HG03135 (cell line): ENCODE measurements around the gene SLFNL1.

Experiments used
- ATAC-seq: cut with Tn5 transposase; IDR thresholded peaks from one replicate; pipeline ENCODE4 v1.9.1; 2021; ENCODE audit warnings: mild to moderate bottlenecking, moderate library complexity; ENCODE audit not compliant: unreplicated experiment

Gene SLFNL1

DNA sequence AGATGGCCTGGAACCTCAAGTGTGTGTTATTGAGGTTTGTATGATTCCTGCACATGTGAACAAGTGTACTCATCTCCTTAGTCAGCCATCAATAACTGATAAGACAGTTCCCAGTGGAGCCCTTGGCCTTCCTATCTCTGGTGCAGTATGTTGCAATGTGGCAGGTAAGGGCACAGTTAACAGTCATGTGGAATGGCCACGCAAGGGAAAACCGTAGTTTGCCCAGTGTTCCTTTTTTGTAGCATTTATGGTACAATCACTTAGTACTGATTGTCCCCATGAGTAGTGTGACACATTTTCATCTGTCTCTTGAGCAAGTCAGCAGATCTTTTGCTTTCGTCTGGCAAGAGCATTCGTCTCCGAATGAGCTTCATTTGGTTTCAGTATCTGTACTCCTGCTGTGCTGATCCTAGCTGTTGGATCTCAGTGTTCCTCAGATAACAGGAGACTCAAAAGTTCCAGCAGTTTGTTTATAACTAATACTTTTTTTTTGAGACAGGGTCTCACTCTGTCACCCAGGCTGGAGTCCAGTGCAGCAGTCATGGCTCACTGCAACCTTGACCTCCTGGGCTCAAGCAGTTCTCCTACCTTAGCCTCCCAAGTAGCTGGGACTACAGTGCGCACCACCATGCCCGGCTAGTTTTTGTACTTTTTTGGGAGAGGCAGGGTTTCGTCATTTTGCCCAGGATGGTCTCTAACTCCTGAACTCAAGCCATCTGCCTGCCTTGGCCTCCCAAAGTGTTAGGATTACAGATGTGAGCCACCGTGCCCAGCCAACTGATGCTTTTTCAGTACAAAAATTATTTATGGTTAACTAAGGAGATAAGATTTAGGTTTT, 33.9 kb downstream of the SLFNL1 start:
- no peak for ATAC-seq

GRCh38 chr1:40986956-40987355, 34.6 kb downstream of the SLFNL1 start:
- ATAC-seq = no peak

- ATAC-seq = no peak
These were observed 35.2 kb downstream of the SLFNL1 start for GRCh38 chr1:40986328-40986783.

GRCh38 chr1:40985875-40986274, 35.6 kb downstream of the SLFNL1 start:
- ATAC-seq = no peak

DNA sequence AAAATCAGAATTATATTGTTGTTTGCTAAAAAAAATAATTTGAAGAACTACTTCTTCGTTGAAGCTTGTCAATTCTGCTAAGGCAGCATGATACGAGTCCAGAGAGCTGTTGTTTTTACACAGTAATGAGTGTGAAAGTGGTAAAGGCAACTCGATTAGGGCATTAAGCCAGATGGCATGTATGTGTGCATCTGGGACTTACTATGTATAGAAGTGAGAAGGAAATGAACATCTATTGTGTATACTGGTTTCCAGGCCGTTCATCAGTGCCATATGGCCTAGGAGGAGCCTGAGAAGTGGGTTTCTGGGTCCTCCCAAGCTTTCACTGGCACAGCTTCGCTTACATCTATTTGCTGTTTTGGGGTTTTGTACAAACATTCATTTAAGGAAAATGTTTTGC, 36.4 kb downstream of the SLFNL1 start:
- no peak for ATAC-seq

DNA sequence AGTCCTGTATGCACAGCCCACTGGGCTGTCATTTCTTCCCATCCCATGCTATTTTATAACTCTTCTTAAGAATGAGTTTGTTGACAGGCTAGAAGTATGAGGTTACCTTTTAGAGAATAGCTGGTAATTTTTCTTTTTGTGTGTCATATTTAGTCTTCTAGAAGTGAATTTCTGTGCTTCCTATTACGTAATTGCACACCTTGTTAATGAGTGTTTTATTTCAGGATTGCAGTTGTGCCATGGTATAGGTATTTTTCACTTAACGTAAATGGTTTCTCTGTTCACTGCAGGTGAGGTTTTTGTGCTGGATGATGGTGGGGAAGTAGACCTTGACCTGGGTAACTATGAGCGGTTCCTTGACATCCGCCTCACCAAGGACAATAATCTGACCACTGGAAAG, 37.0 kb downstream of the SLFNL1 start:
- no peak for ATAC-seq

DNA sequence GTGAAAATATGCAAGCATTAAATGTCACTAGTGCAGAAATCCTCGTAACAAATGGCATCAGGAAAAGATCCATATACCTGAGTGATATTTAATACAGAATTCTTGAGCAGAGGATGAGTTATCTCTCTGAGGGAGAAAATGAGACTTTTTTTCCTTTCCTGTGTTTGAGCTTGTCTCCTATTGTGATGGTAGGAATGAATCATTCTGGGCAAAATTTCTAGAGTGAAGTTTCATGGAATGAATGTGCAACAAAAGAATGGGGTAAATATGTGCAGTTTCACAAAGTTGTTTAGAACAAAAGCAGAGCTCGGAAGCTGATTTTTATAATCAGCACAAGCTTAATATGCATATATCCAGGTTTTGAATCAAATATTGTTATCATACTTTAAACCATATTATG, 37.5 kb downstream of the SLFNL1 start:
- no peak for ATAC-seq

DNA sequence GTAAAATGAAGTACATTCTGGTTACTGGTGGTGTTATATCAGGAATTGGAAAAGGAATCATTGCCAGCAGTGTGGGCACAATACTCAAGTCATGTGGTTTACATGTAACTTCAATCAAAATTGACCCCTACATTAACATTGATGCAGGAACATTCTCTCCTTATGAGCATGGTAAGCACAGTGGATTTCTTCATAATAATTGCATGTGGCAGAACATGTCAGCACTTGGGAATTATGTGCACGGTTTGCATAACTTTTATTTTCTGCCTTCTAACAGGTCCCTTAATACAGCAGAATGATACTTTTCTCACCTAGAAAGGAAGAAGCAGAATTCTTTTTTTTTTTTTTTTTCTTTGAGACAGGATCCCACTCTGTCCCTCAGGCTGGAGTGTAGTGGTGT, 38.2 kb downstream of the SLFNL1 start:
- ATAC-seq = no peak

- ATAC-seq = no peak
These were observed 38.8 kb downstream of the SLFNL1 start for GRCh38 chr1:40982721-40983120.

DNA sequence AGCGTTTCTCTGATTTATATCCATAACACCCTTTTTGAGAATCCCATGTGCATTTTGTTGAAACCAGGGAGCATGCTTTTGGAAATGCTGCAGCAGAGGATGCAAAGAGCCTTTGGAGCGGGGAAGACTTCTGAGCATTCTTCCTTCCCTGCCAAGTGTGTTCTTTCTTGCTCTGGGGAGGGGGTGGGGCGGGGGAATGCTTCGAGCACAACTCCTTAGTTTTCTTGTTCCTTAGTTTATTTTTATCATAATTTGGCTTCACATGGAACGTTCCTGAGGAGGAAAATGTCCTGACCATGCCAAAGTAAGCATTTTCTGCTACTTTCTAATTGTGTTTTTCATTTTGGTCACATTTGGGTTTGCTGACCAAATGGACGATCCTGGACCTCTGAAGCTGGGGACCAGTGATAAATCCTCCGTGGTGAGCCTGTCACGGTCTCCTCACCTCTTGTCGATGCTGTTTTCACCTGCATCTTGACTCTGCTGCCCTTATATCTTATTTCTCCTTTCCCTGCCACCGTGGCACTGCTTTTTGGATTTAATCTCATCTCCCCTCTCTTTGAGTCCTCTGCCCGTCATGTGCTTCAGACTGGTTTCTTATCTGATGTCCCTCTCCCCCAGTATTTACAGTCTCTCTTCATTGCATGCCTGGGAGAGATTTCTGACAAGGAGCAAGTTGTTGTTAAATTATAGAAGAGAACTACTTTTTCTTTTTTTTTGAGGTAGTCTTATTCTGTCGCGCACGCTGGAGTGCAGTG, 39.7 kb downstream of the SLFNL1 start:
- ATAC-seq = no peak

GRCh38 chr1:40980453-40981121, 40.9 kb downstream of the SLFNL1 start:
- peak; percentile 7 for ATAC-seq

DNA sequence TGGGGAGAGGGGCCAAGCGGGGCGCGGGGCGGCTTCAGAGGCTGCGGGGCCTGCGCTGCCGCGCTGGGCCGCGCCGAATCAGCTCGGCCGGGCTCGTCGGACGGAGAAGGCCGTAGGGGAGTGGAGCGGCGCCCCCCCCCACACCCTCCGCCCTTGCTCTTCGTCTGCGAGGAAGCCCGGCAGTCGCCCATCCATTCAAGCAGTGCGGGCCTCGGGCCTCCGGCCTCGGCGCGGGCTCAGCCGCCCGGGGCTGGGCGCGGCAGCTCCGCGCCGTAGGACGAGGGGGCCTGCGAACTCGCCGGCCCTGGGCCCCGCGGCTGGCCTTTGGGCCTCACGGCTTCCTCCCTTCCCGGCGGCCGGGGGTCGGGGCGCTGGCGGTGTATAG, 41.5 kb downstream of the SLFNL1 start:
- peak; percentile 8 for ATAC-seq

DNA sequence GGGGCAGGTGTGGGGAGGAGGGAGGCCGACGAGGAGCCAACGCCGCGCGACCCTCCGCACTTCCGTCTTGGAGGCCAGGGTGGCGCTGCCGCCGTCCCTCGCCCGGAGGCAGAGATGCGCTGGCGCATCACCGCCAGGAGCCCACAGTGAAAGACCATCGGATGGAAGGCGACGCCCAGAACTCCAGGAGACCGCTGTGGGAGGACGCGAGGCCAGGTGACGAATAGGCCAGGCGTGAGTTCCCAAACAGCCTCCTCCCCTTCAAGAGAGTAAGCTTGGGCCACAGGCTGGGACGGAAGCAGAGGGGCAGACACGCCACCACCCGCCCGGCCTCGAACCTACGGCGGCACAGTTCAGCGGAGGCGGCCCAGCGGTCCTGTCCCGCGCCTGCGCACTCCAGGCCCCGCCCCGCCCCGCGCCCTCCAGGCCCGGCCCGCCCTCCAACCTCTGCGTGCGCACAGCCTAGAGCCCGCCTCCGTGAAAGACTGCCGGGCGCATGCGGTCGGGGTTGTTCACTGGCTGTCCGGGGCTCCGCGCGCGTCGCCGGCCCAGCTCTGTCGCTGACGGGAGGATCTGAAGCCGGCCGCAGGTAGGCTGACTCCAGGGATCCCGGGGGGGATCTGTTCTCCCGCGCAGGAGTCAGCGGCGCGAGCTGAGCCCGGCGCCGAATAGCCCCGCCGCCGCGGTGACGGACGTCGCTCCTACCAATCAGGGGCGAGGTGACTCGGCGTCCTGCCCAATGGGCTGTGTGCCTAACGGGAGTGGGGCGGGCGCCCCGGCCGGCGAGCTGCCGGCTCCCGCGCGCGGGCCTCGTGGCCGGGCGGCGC, 42.1 kb downstream of the SLFNL1 start, which contains the start of gene CTPS1:
CTPS1 (plus strand) TSS at position 456 of the 827 bp plus-strand sequence. CDS start 3,595 bp downstream, outside the sequence.
- peak; percentile 85 for ATAC-seq

DNA sequence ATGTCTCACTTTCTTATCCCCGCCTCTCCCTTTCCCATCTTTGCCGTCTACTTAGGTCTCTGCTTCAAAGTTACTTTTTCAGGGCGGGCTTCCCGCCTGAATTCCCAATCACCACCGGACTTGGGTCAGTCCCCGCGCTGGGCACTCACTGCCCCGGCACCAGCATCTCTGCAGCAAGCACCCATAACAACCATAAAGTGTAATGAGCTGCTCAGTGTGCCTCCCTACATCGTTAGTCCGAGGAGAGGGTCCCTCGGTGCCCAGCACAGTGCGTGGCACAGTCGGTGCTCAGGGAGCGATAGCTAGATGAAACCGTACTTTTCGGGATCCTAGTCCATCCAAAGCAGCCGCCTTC, 42.7 kb downstream of the SLFNL1 start:
- no peak for ATAC-seq

DNA sequence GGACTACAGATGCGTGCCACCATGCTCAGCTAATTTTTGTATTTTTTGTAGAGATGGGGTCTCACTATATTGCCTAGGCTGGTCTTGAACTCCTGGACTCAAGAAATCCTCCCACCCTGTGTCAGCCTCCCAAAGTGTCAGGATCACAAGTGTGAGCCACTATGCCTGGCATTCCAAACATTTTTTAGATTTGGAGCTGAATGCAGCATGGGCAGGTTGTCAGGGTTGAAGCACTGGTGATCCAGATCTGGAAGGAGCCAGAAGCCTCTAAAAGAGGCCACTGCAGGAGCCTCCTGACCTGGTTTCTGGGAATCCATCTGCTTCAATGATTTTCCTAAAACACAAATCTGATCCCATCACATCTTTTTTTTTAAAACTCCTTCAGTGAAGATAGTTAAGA, 43.8 kb downstream of the SLFNL1 start:
- ATAC-seq = no peak

DNA sequence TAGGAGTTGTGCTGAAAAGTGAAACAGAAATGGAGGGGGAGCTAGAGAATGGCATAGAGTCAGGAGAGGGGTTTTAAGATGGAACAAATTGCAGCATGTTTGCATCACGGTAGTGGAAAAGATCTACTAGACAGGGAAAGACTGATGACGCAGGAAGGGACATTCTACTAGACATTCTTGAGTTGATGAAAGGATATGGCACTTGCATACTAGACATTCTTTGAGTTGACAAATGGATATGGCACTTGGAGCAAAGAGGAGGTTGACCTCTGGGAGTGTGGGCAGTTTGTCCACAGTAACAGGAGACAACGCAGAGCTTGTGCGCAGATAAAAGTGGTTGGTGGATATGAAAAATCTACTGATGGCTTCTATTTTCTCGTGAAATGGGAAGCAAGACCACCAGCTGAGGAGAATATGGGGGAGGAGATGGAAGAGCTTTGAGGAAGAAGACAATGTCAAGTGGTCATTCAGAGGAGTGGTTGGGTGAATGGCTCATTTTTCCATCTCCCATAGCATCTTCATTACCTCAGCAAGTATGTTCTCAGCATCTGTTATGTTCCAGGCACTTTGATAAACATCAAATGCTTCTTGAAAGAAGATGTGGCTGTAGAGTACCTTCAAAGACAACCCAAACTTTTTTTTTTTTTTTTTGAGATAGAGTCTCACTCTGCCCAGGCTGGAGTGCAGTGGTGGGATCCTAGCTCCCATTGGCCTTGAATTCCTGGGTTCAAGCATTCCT, 44.4 kb downstream of the SLFNL1 start:
- no peak for ATAC-seq

DNA sequence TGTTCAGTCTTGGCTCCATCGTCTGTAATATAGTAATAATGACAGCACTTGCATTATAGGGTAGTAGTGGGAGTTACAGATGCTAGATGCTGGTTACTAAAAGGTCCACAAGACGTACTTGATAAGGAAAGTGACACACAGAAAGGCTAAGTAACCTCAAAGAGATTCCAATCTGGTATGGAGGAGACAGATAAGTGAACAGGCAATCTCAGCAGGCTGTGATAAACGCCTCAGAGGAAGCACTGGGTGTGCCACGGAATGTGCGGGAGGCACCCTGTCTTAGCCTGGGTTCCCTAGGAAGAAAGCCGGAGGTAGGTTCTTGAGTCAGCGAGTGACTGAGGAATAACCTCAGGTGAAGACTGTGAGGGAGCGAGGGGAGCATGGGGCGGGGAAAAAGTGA, 46.6 kb downstream of the SLFNL1 start:
- ATAC-seq = no peak

GRCh38 chr1:40973912-40974311, 47.6 kb downstream of the SLFNL1 start:
- no peak for ATAC-seq

DNA sequence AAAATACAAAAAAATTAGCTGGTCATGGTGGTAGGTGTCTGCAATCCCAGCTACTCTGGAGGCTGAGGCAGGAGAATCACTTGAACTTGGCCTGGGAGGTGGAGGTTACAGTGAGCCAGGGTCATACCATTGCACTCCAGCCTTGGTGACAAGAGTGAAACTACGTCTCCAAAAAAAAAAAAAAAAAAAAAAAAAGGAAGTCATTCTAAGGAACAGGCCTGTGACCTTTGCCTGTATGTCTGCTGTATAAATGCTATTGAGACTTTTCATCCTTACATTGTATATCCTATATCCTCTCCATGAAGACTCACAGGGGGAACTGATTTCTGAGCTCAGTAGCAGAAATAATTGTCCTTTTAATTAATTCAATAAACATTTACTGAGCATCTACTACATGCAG, 49.6 kb downstream of the SLFNL1 start:
- ATAC-seq = no peak

GRCh38 chr1:40969445-40969844, 52.1 kb downstream of the SLFNL1 start:
- no peak for ATAC-seq
